NCI-H2196 (cell line): ENCODE measurements around the gene TEX55.
"Not testable (repeated sequence)": the region's sequence is repeated elsewhere in the genome, so short reads cannot be mapped to it uniquely, and the experiment has no call there.

ENCODE experiments used
- DNase-seq: peaks from one replicate; lab custom pipeline; 2025; ENCODE audit not compliant: unreplicated experiment; lab: John Stamatoyannopoulos, UW

The TEX55 gene

GRCh38 chr3:119160361-119160760 lies 14.4 kb downstream of the TEX55 start:
- DNase-seq = no peak

- no peak for DNase-seq
Observed at GRCh38 chr3:119160815-119161214, 14.8 kb downstream of the TEX55 start.

GRCh38 chr3:119161240-119161639 lies 15.3 kb downstream of the TEX55 start:
- no peak for DNase-seq

GRCh38 chr3:119164745-119165144 lies 18.8 kb downstream of the TEX55 start:
- DNase-seq = not testable (repeated sequence)

GRCh38 chr3:119170821-119171220 lies 24.9 kb downstream of the TEX55 start:
- no peak for DNase-seq

- DNase-seq = no peak
Observed at GRCh38 chr3:119173325-119173724, 27.4 kb downstream of the TEX55 start, which contains the start of gene UPK1B. TSS of gene UPK1B (plus strand) at chr3:119173598. CDS start at chr3:119186742, 13,144 bp downstream.

GRCh38 chr3:119175872-119176756 lies 30.1 kb downstream of the TEX55 start:
- DNase-seq = no peak

- no peak for DNase-seq
Observed at GRCh38 chr3:119176778-119177177, 30.8 kb downstream of the TEX55 start.

GRCh38 chr3:119177321-119177720 lies 31.4 kb downstream of the TEX55 start:
- DNase-seq = no peak

- no peak for DNase-seq
Observed at GRCh38 chr3:119181765-119182164, 35.8 kb downstream of the TEX55 start.

GRCh38 chr3:119184111-119184510 lies 38.1 kb downstream of the TEX55 start:
- DNase-seq = no peak

GRCh38 chr3:119184796-119185570 lies 39.0 kb downstream of the TEX55 start:
- DNase-seq = no peak

GRCh38 chr3:119187266-119187665 lies 41.3 kb downstream of the TEX55 start:
- DNase-seq = no peak

- DNase-seq = no peak
Observed at GRCh38 chr3:119191800-119192199, 45.8 kb downstream of the TEX55 start.

- no peak for DNase-seq
Observed at GRCh38 chr3:119194237-119195150, 48.5 kb downstream of the TEX55 start.

- no peak for DNase-seq
Observed at GRCh38 chr3:119195151-119195476, 49.1 kb downstream of the TEX55 start.

- no peak for DNase-seq
Observed at GRCh38 chr3:119195911-119196310, 49.9 kb downstream of the TEX55 start.
